ENCODE data around the gene ODAD2. TPM values are rescaled to one million over a fixed set of nuclear protein-coding genes. Genes with fewer than 3 reads are reported as not detected.
"Not testable (repeated sequence)": the region's sequence is repeated elsewhere in the genome, so short reads cannot be mapped to it uniquely, and the experiment has no call there.

Gene ODAD2
- total and polyA plus RNA-seq, 2 experiments from 2014 or later: 0.40 to 0.76 TPM

GRCh38 chr10:27912231-27912630, 86.6 kb downstream of the ODAD2 start:
- no peaks in the 10 kb centered on the region for H3K9me2 ChIP-seq (replicated peaks; ENCODE audit: insufficient read depth)
- no peaks in the 10 kb centered on the region for H3K4me1 ChIP-seq (ENCODE audit: insufficient read depth)
- WGBS (ENCODE audit: low lambda C conversion rate, missing lambda C conversion rate): 43% methylated on average over 3 of the region's 3 CpGs
- no peaks in the 10 kb centered on the region for H3K79me2 ChIP-seq
- no peak for DNase-seq (ENCODE audit: low spot score)
- H2AFZ ChIP-seq: no peak overlapping the region
- no peaks in the 10 kb centered on the region for H4K20me1 ChIP-seq (ENCODE audit: insufficient read depth, poor library complexity, severe bottlenecking)
- H3K27me3 ChIP-seq: peaks cover 6% of the 10 kb centered on the region
- no peak overlapping the region for H3K4me3 ChIP-seq
- no peak for TF ChIP-seq EZH2 (IDR thresholded peaks at IDR 0.05; ENCODE audit: borderline replicate concordance)
- no peak for TF ChIP-seq EZH2phosphoT487 (IDR thresholded peaks at IDR 0.05; ENCODE audit: low read depth, severe bottlenecking, unreplicated experiment)
- TF ChIP-seq CTCF (IDR thresholded peaks at IDR 0.05; ENCODE audit: poor library complexity): no peak
- H3K4me2 ChIP-seq: peak overlapping the region; percentile 1
- no peaks in the 10 kb centered on the region for H3K9me3 ChIP-seq (ENCODE audit: low read depth)
- no peaks in the 10 kb centered on the region for H3K36me3 ChIP-seq (replicated peaks; ENCODE audit: insufficient read depth, low read depth)
- no peak overlapping the region for H3K27ac ChIP-seq

- peaks cover 6% of the 10 kb centered on the region for H3K27me3 ChIP-seq
- no peak overlapping the region for H2AFZ ChIP-seq
- H3K36me3 ChIP-seq (replicated peaks; ENCODE audit: insufficient read depth, low read depth): no peaks in the 10 kb centered on the region
- no peak overlapping the region for H3K27ac ChIP-seq
- no peaks in the 10 kb centered on the region for H3K79me2 ChIP-seq
- no peak overlapping the region for H3K4me3 ChIP-seq
- H3K4me2 ChIP-seq: no peak overlapping the region
- 44% methylated on average over 4 of the region's 4 CpGs for WGBS (ENCODE audit: low lambda C conversion rate, missing lambda C conversion rate)
- H3K4me1 ChIP-seq (ENCODE audit: insufficient read depth): no peaks in the 10 kb centered on the region
- DNase-seq (ENCODE audit: low spot score): no peak
- H3K9me3 ChIP-seq (ENCODE audit: low read depth): no peaks in the 10 kb centered on the region
- no peaks in the 10 kb centered on the region for H3K9me2 ChIP-seq (replicated peaks; ENCODE audit: insufficient read depth)
- TF ChIP-seq CTCF (IDR thresholded peaks at IDR 0.05; ENCODE audit: poor library complexity) (no peak), EZH2phosphoT487 (IDR thresholded peaks at IDR 0.05; ENCODE audit: low read depth, severe bottlenecking, unreplicated experiment) (no peak), EZH2 (IDR thresholded peaks at IDR 0.05; ENCODE audit: borderline replicate concordance) (no peak)
- H4K20me1 ChIP-seq (ENCODE audit: insufficient read depth, poor library complexity, severe bottlenecking): no peaks in the 10 kb centered on the region
These were observed 87.3 kb downstream of the ODAD2 start for GRCh38 chr10:27911539-27911938.

- Histone ChIP-seq H3K79me2 (no peaks in the 10 kb centered on the region), H3K36me3 (replicated peaks; ENCODE audit: insufficient read depth, low read depth) (no peaks in the 10 kb centered on the region), H3K27me3 (peaks cover 6% of the 10 kb centered on the region), H3K9me3 (ENCODE audit: low read depth) (no peaks in the 10 kb centered on the region), H2AFZ (no peak overlapping the region), H3K4me2 (no peak overlapping the region), H3K9me2 (replicated peaks; ENCODE audit: insufficient read depth) (no peaks in the 10 kb centered on the region), H3K4me3 (no peak overlapping the region), H3K27ac (no peak overlapping the region), H3K4me1 (ENCODE audit: insufficient read depth) (no peaks in the 10 kb centered on the region), H4K20me1 (ENCODE audit: insufficient read depth, poor library complexity, severe bottlenecking) (no peaks in the 10 kb centered on the region)
- TF ChIP-seq CTCF (IDR thresholded peaks at IDR 0.05; ENCODE audit: poor library complexity) (no peak), EZH2phosphoT487 (IDR thresholded peaks at IDR 0.05; ENCODE audit: low read depth, severe bottlenecking, unreplicated experiment) (no peak), EZH2 (IDR thresholded peaks at IDR 0.05; ENCODE audit: borderline replicate concordance) (no peak)
- no peak for DNase-seq (ENCODE audit: low spot score)
- 83% methylated on average over 9 of the region's 9 CpGs for WGBS (ENCODE audit: low lambda C conversion rate, missing lambda C conversion rate)
These were observed 87.9 kb downstream of the ODAD2 start for GRCh38 chr10:27911011-27911410.

GRCh38 chr10:27908231-27908630, 90.6 kb downstream of the ODAD2 start:
- Histone ChIP-seq H3K36me3 (replicated peaks; ENCODE audit: insufficient read depth, low read depth) (no peaks in the 10 kb centered on the region), H3K4me3 (no peak overlapping the region), H3K27ac (no peak overlapping the region), H3K9me2 (replicated peaks; ENCODE audit: insufficient read depth) (no peaks in the 10 kb centered on the region), H3K4me1 (ENCODE audit: insufficient read depth) (no peaks in the 10 kb centered on the region), H3K79me2 (no peaks in the 10 kb centered on the region), H3K4me2 (no peak overlapping the region), H3K9me3 (ENCODE audit: low read depth) (no peaks in the 10 kb centered on the region), H4K20me1 (ENCODE audit: insufficient read depth, poor library complexity, severe bottlenecking) (no peaks in the 10 kb centered on the region), H2AFZ (no peak overlapping the region), H3K27me3 (peaks cover 6% of the 10 kb centered on the region)
- DNase-seq (ENCODE audit: low spot score): no peak
- WGBS (ENCODE audit: low lambda C conversion rate, missing lambda C conversion rate): 44% methylated on average over 3 of the region's 3 CpGs
- TF ChIP-seq EZH2 (IDR thresholded peaks at IDR 0.05; ENCODE audit: borderline replicate concordance) (no peak), EZH2phosphoT487 (IDR thresholded peaks at IDR 0.05; ENCODE audit: low read depth, severe bottlenecking, unreplicated experiment) (no peak), CTCF (IDR thresholded peaks at IDR 0.05; ENCODE audit: poor library complexity) (no peak)

- H3K36me3 ChIP-seq (replicated peaks; ENCODE audit: insufficient read depth, low read depth); H3K9me2 ChIP-seq (replicated peaks; ENCODE audit: insufficient read depth); H3K27me3 ChIP-seq; H3K4me3 ChIP-seq; H4K20me1 ChIP-seq (ENCODE audit: insufficient read depth, poor library complexity, severe bottlenecking); H3K79me2 ChIP-seq; H3K4me1 ChIP-seq (ENCODE audit: insufficient read depth); H2AFZ ChIP-seq; H3K9me3 ChIP-seq (ENCODE audit: low read depth): not testable (repeated sequence)
- Histone ChIP-seq H3K27ac (peak overlapping the region; percentile 61), H3K4me2 (peak overlapping the region; percentile 49)
- 36% methylated on average over 6 of the region's 6 CpGs for WGBS (ENCODE audit: low lambda C conversion rate, missing lambda C conversion rate)
- DNase-seq (ENCODE audit: low spot score): peak; percentile 67
These were observed 99.4 kb downstream of the ODAD2 start for GRCh38 chr10:27899485-27899884.

Data from hepatocyte (in vitro differentiated cells).